Psoas muscle (tissue), 8 donors: ENCODE data around the gene DNAL4. TPM values are rescaled to one million over a fixed set of nuclear protein-coding genes. Genes with fewer than 3 reads are reported as not detected.

Experiments used
- ATAC-seq, 4 donors: fragments of 200-7000 bp; cut with Tn5 transposase; one replicate each; pipeline ENCODE4 v1.9.1; 2020; ENCODE audit warnings: moderate library complexity in 3 of 4, mild to moderate bottlenecking in 2 of 4
- DNase-seq, 2 donors: peaks; one replicate each; pipeline ENCODE4 v3.0.0-alpha.2; 2020
- H3K27ac ChIP-seq: fragments of 200-600 bp; one replicate; pipeline ENCODE4 v1.8.0; 2022
- H3K27me3 ChIP-seq, 3 donors: fragments of 200-600 bp in 1 of 3; one replicate each; pipeline versions ENCODE4 v1.6.1 to v1.8.0; 2013 to 2022; ENCODE audit warnings: low read length in 2 of 3, mild to moderate bottlenecking in 2 of 3, moderate library complexity in 1 of 3; ENCODE audit not compliant: insufficient read depth in 3 of 3
- H3K36me3 ChIP-seq, 2 donors: fragments of 200-600 bp in 1 of 2; one replicate each; pipeline versions ENCODE4 v1.6.1 to v1.8.0; 2013 to 2022; ENCODE audit warnings: low read depth in 1 of 2, mild to moderate bottlenecking in 1 of 2, moderate library complexity in 1 of 2; ENCODE audit not compliant: insufficient read depth in 1 of 2
- H3K4me1 ChIP-seq: fragments of 200-600 bp; one replicate; pipeline ENCODE4 v1.8.0; 2022
- H3K4me3 ChIP-seq: fragments of 200-600 bp; one replicate; pipeline ENCODE4 v1.8.0; 2022; ENCODE audit warnings: mild to moderate bottlenecking
- H3K9me3 ChIP-seq: fragments of 200-600 bp; one replicate; pipeline ENCODE4 v1.8.0; 2022
- CTCF ChIP-seq: fragments of 200-600 bp; IDR thresholded peaks from one replicate; pipeline ENCODE4 v1.8.0; 2022; ENCODE audit warnings: antibody characterized with exemption
- WGBS, 3 donors: extraction: QIAGEN DNeasy Blood & Tissue Kit; methylation state at CpG; one replicate each; pipeline versions ENCODE4 v1.1.6 to v1.1.7; 2013; 5-methylcytosine and 5-hydroxymethylcytosine counted together
- intact Hi-C, 2 donors: fragments of 100-400 bp; cut with DNase I; formaldehyde crosslinking; loops; one replicate each; pipeline versions ENCODE4 v1.11.0 to v1.14.2; 2022
- polyA plus RNA-seq, 3 donors: library from polyadenylated mRNA; stranded (reverse); fragments of 200-250 nt; gene quantifications; one replicate each; pipeline ENCODE4 v1.2.3, GENCODE V29; 2013
- total RNA-seq, 4 donors: library from RNA; stranded (reverse); fragmentation: NEBNext Ultra II Directional in 2 of 4; extraction: Animal tissue kit (Norgen Biotek cat#: 25700) in 2 of 4; gene quantifications; one replicate each; pipeline versions ENCODE4 v1.2.1 to v1.2.4, GENCODE V29; 2021 to 2023
- donor health status: healthy with polysubstance abuse.
- donor health status: DM: no; HTN: no; CAD: no; lungs with moderate emphysema.
- donor health status: Bipolar disorder and iron deficiency.
- donor health status: healthy.
- donor health status: DM: yes; HTN: yes; CAD: no.
- donor health status: DM: no; HTN: no; CAD: no.
- donor health status: DM: no; HTN: no; CAD: no.
- donor health status: DM: yes; HTN: yes; CAD: no.

DNAL4 gene
- total and polyA plus RNA-seq, 7 donors: 3.5 to 13.9 (median 5.8) TPM

GRCh38 chr22:38728871-38729796 is 64.8 kb downstream of the DNAL4 start:
- no peak for ATAC-seq
- no peak overlapping the region for H3K4me3 ChIP-seq
- peak in 1 of 2 donors; percentile 40 for DNase-seq
- H3K4me1 ChIP-seq: peaks cover 25% of the 10 kb centered on the region
- peaks cover 7 to 76% of the 10 kb centered on the region in 2 donors for H3K36me3 ChIP-seq
- H3K27me3 ChIP-seq: no peaks in the 10 kb centered on the region
- H3K27ac ChIP-seq: no peak overlapping the region
- H3K9me3 ChIP-seq: no peaks in the 10 kb centered on the region
- TF ChIP-seq CTCF: no peak
- 86 to 89% (median 89%) methylated on average over 18 of the region's 18 CpGs for WGBS, 3 donors
- intact Hi-C loops: no loop called here

Other genes with a start within 250 kb of the DNAL4 start
- gene DMC1, start 224.0 kb downstream of the DNAL4 start, total RNA-seq: under 1 TPM; 0.22 to 0.54 (median 0.43) TPM
- under 1 TPM; 0.09 to 0.91 (median 0.12) TPM for gene DMC1, start 224.0 kb downstream of the DNAL4 start, polyA plus RNA-seq
- under 1 TPM; 0.05 to 0.34 (median 0.24) TPM for gene FAM227A, start 137.8 kb downstream of the DNAL4 start, total RNA-seq
- gene FAM227A, start 137.8 kb downstream of the DNAL4 start, polyA plus RNA-seq: under 1 TPM; 0.03 to 0.32 (median 0.05) TPM
- 10 to 100 TPM; 15.4 to 22.9 (median 16.5) TPM for gene CBY1, start 137.5 kb downstream of the DNAL4 start, total RNA-seq
- gene CBY1, start 137.5 kb downstream of the DNAL4 start, polyA plus RNA-seq: 10 to 100 TPM; 22.8 to 39.5 (median 24.5) TPM
- gene TOMM22, start 112.2 kb downstream of the DNAL4 start, total RNA-seq: 10 to 100 TPM; 56.9 to 80.7 (median 64.5) TPM
- 100 to 1,000 TPM in 1 of 3 donors, 10 to 100 TPM in 2; 39.5 to 125 (median 74.7) TPM for gene TOMM22, start 112.2 kb downstream of the DNAL4 start, polyA plus RNA-seq
- gene JOSD1, start 93.2 kb downstream of the DNAL4 start, total RNA-seq: 10 to 100 TPM; 16.7 to 27.6 (median 24.4) TPM
- gene JOSD1, start 93.2 kb downstream of the DNAL4 start, polyA plus RNA-seq: 10 to 100 TPM; 14.3 to 58.5 (median 37.5) TPM
- gene GTPBP1, start 88.2 kb downstream of the DNAL4 start, total RNA-seq: 10 to 100 TPM; 19.3 to 46.1 (median 41.1) TPM
- gene GTPBP1, start 88.2 kb downstream of the DNAL4 start, polyA plus RNA-seq: 10 to 100 TPM; 16.4 to 24.3 (median 17.4) TPM
- gene SUN2, start 38.1 kb downstream of the DNAL4 start, total RNA-seq: 100 to 1,000 TPM in 3 of 4 donors, 10 to 100 TPM in 1; 57.6 to 152 (median 106) TPM
- 100 to 1,000 TPM in 1 of 3 donors, 10 to 100 TPM in 2; 64.9 to 142 (median 93.6) TPM for gene SUN2, start 38.1 kb downstream of the DNAL4 start, polyA plus RNA-seq
- 1 to 10 TPM in 1 of 4 donors, under 1 TPM in 3; 0.15 to 1.7 (median 0.61) TPM for gene NPTXR, start 49.9 kb upstream of the DNAL4 start, total RNA-seq
- under 1 TPM; 0.35 to 0.53 (median 0.39) TPM for gene NPTXR, start 49.9 kb upstream of the DNAL4 start, polyA plus RNA-seq
- 10 to 100 TPM; 15.1 to 21.0 (median 17.4) TPM for gene CBX6, start 78.1 kb upstream of the DNAL4 start, total RNA-seq
- 10 to 100 TPM in 1 of 3 donors, 1 to 10 TPM in 2; 5.2 to 17.1 (median 5.4) TPM for gene CBX6, start 78.1 kb upstream of the DNAL4 start, polyA plus RNA-seq
- gene APOBEC3A, start 163.5 kb upstream of the DNAL4 start, total RNA-seq: under 1 TPM; 0.19 to 0.76 (median 0.33) TPM
- gene APOBEC3A, start 163.5 kb upstream of the DNAL4 start, polyA plus RNA-seq: under 1 TPM in 2 of 3 donors, not detected in 1; 0.09 to 0.23 TPM
- under 1 TPM in 2 of 4 donors, not detected in 2; 0.30 to 0.59 TPM for gene APOBEC3B, start 188.2 kb upstream of the DNAL4 start, total RNA-seq
- under 1 TPM; 0.15 to 0.57 (median 0.18) TPM for gene APOBEC3B, start 188.2 kb upstream of the DNAL4 start, polyA plus RNA-seq
- 1 to 10 TPM; 1.7 to 4.6 (median 2.3) TPM for gene APOBEC3C, start 220.1 kb upstream of the DNAL4 start, total RNA-seq
- 1 to 10 TPM in 2 of 3 donors, under 1 TPM in 1; 0.82 to 1.4 (median 1.1) TPM for gene APOBEC3C, start 220.1 kb upstream of the DNAL4 start, polyA plus RNA-seq
- 1 to 10 TPM in 1 of 4 donors, under 1 TPM in 2, not detected in 1; 0.55 to 1.1 (median 0.74) TPM for gene APOBEC3D, start 227.0 kb upstream of the DNAL4 start, total RNA-seq
- gene APOBEC3D, start 227.0 kb upstream of the DNAL4 start, polyA plus RNA-seq: under 1 TPM; 0.08 to 0.42 (median 0.18) TPM
- gene APOBEC3F, start 246.7 kb upstream of the DNAL4 start, total RNA-seq: 1 to 10 TPM in 1 of 4 donors, under 1 TPM in 3; 0.40 to 1.4 (median 0.53) TPM
- gene APOBEC3F, start 246.7 kb upstream of the DNAL4 start, polyA plus RNA-seq: under 1 TPM; 0.06 to 0.55 (median 0.48) TPM